ENCODE data around the gene WDR83.

- TF ChIP-seq, protein P1, sequence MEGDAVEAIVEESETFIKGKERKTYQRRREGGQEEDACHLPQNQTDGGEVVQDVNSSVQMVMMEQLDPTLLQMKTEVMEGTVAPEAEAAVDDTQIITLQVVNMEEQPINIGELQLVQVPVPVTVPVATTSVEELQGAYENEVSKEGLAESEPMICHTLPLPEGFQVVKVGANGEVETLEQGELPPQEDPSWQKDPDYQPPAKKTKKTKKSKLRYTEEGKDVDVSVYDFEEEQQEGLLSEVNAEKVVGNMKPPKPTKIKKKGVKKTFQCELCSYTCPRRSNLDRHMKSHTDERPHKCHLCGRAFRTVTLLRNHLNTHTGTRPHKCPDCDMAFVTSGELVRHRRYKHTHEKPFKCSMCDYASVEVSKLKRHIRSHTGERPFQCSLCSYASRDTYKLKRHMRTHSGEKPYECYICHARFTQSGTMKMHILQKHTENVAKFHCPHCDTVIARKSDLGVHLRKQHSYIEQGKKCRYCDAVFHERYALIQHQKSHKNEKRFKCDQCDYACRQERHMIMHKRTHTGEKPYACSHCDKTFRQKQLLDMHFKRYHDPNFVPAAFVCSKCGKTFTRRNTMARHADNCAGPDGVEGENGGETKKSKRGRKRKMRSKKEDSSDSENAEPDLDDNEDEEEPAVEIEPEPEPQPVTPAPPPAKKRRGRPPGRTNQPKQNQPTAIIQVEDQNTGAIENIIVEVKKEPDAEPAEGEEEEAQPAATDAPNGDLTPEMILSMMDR (IDR thresholded peaks at IDR 0.05): no peak
- TF ChIP-seq POLR2A (IDR thresholded peaks at IDR 0.05): no peak
Measured at GRCh38 chr19:12695514-12695913, 28.9 kb downstream of the WDR83 start.

All from esophagus squamous epithelium (tissue), 4 donors.